ENCODE data around the gene LIN28B.
"Not testable (repeated sequence)": the region's sequence is repeated elsewhere in the genome, so short reads cannot be mapped to it uniquely, and the experiment has no call there.

- not testable (repeated sequence) for TF ChIP-seq POLR2A (IDR thresholded peaks at IDR 0.05; ENCODE audit: low read length); GATA1 (IDR thresholded peaks at IDR 0.05; ENCODE audit: low read depth, low read length)
Measured at GRCh38 chr6:104991062-104991461, 34.2 kb downstream of the LIN28B start.

All from erythroblast (primary cell).